ENCODE data around the gene LPCAT1.
"Not testable (repeated sequence)": the region's sequence is repeated elsewhere in the genome, so short reads cannot be mapped to it uniquely, and the experiment has no call there.

The LPCAT1 gene

GRCh38 chr5:1476967-1477310 is 46.8 kb downstream of the LPCAT1 start:
- H3K4me3 ChIP-seq (ENCODE audit: control insufficient read depth in 1 of 7, extremely low read depth in 1 of 7, insufficient read depth in 4 of 7, low read depth in 2 of 7, low read length in 6 of 7): no peak overlapping the region
- peaks cover 7 to 50% (median 31%) of the 10 kb centered on the region in 4 experiments for H3K36me3 ChIP-seq (ENCODE audit: control insufficient read depth in 4 of 4, insufficient read depth in 4 of 4, low read length in 3 of 4)
- H3K4me1 ChIP-seq (ENCODE audit: control extremely low read depth in 1 of 4, control insufficient read depth in 4 of 4, insufficient read depth in 4 of 4, low read length in 3 of 4): peaks cover 0 to 10% (median 4%) of the 10 kb centered on the region in 4 experiments
- 96% methylated on average over 11 of the region's 11 CpGs for WGBS (ENCODE audit: insufficient coverage)
- H3K9me3 ChIP-seq (ENCODE audit: control extremely low read depth in 1 of 5, control insufficient read depth in 4 of 5, insufficient read depth in 2 of 5, low read depth in 1 of 5, low read length in 4 of 5): no peaks in the 10 kb centered on the region
- ChIA-PET CTCF (interaction anchor here (1.2 to 1.3 kb wide), 2 partner anchors 9 to 166 kb away, joined by 3 to 6 read pairs; no protein-coding TSS in a partner anchor), POLR2A (no interaction called here)
- H3K27me3 ChIP-seq (replicated peaks in 2 of 5; ENCODE audit: control insufficient read depth in 4 of 5, insufficient read depth in 5 of 5, low read length in 4 of 5): no peaks in the 10 kb centered on the region
- no peak overlapping the region for H3K27ac ChIP-seq (ENCODE audit: insufficient read depth in 1 of 2, low read depth in 1 of 2, low read length in 2 of 2, poor library complexity in 1 of 2, severe bottlenecking in 2 of 2)
- DNase-seq: no peak

- Histone ChIP-seq H3K4me1 (ENCODE audit: control extremely low read depth in 1 of 4, control insufficient read depth in 4 of 4, insufficient read depth in 4 of 4, low read length in 3 of 4) (peaks cover 0 to 7% (median 3%) of the 10 kb centered on the region in 4 experiments), H3K27ac (ENCODE audit: insufficient read depth in 1 of 2, low read depth in 1 of 2, low read length in 2 of 2, poor library complexity in 1 of 2, severe bottlenecking in 2 of 2) (no peak overlapping the region), H3K9me3 (ENCODE audit: control extremely low read depth in 1 of 5, control insufficient read depth in 4 of 5, insufficient read depth in 2 of 5, low read depth in 1 of 5, low read length in 4 of 5) (no peaks in the 10 kb centered on the region), H3K27me3 (replicated peaks in 2 of 5; ENCODE audit: control insufficient read depth in 4 of 5, insufficient read depth in 5 of 5, low read length in 4 of 5) (no peaks in the 10 kb centered on the region), H3K4me3 (ENCODE audit: control insufficient read depth in 1 of 7, extremely low read depth in 1 of 7, insufficient read depth in 4 of 7, low read depth in 2 of 7, low read length in 6 of 7) (no peak overlapping the region), H3K36me3 (ENCODE audit: control insufficient read depth in 4 of 4, insufficient read depth in 4 of 4, low read length in 3 of 4) (peaks cover 7 to 52% (median 29%) of the 10 kb centered on the region in 4 experiments)
- ChIA-PET POLR2A (no interaction called here), CTCF (interaction anchor here (1.2 to 1.3 kb wide), 2 partner anchors 9 to 167 kb away, joined by 3 to 6 read pairs; no protein-coding TSS in a partner anchor)
- 98% methylated on average over 20 of the region's 28 CpGs for WGBS (ENCODE audit: insufficient coverage)
- DNase-seq: no peak
Measured at GRCh38 chr5:1476181-1476966, 47.4 kb downstream of the LPCAT1 start.

- POLR2A ChIA-PET; H3K27me3 ChIP-seq (replicated peaks in 2 of 5; ENCODE audit: control insufficient read depth in 4 of 5, insufficient read depth in 5 of 5, low read length in 4 of 5); H3K27ac ChIP-seq (ENCODE audit: insufficient read depth in 1 of 2, low read depth in 1 of 2, low read length in 2 of 2, poor library complexity in 1 of 2, severe bottlenecking in 2 of 2); H3K9me3 ChIP-seq (ENCODE audit: control extremely low read depth in 1 of 5, control insufficient read depth in 4 of 5, insufficient read depth in 2 of 5, low read depth in 1 of 5, low read length in 4 of 5); H3K4me1 ChIP-seq (ENCODE audit: control extremely low read depth in 1 of 4, control insufficient read depth in 4 of 4, insufficient read depth in 4 of 4, low read length in 3 of 4); H3K4me3 ChIP-seq (ENCODE audit: control insufficient read depth in 1 of 7, extremely low read depth in 1 of 7, insufficient read depth in 4 of 7, low read depth in 2 of 7, low read length in 6 of 7); DNase-seq: not testable (repeated sequence)
- 100% methylated on average over 8 of the region's 17 CpGs for WGBS (ENCODE audit: insufficient coverage)
- H3K36me3 ChIP-seq (ENCODE audit: control insufficient read depth in 4 of 4, insufficient read depth in 4 of 4, low read length in 3 of 4): peaks cover 7 to 60% (median 31%) of the 10 kb centered on the region in 4 experiments
- CTCF ChIA-PET: interaction anchor here (1.2 kb wide), 1 partner anchor 167 kb away, joined by 6 read pairs; no protein-coding TSS in a partner anchor
Measured at GRCh38 chr5:1475544-1475900, 48.2 kb downstream of the LPCAT1 start.

- H3K4me1 ChIP-seq (ENCODE audit: control extremely low read depth in 1 of 4, control insufficient read depth in 4 of 4, insufficient read depth in 4 of 4, low read length in 3 of 4): peaks cover 0 to 7% (median 2%) of the 10 kb centered on the region in 4 experiments
- peaks cover 7 to 65% (median 33%) of the 10 kb centered on the region in 4 experiments for H3K36me3 ChIP-seq (ENCODE audit: control insufficient read depth in 4 of 4, insufficient read depth in 4 of 4, low read length in 3 of 4)
- H3K27me3 ChIP-seq (replicated peaks in 2 of 5; ENCODE audit: control insufficient read depth in 4 of 5, insufficient read depth in 5 of 5, low read length in 4 of 5): no peaks in the 10 kb centered on the region
- DNase-seq: peak in 2 of 3 donors; percentile 9 to 15
- no peak overlapping the region for H3K27ac ChIP-seq (ENCODE audit: insufficient read depth in 1 of 2, low read depth in 1 of 2, low read length in 2 of 2, poor library complexity in 1 of 2, severe bottlenecking in 2 of 2)
- H3K9me3 ChIP-seq (ENCODE audit: control extremely low read depth in 1 of 5, control insufficient read depth in 4 of 5, insufficient read depth in 2 of 5, low read depth in 1 of 5, low read length in 4 of 5): no peaks in the 10 kb centered on the region
- POLR2A ChIA-PET: no interaction called here
- CTCF ChIA-PET: interaction anchor here (1.3 kb wide), 1 partner anchor 8 kb away, joined by 3 read pairs; no protein-coding TSS in a partner anchor
- no peak overlapping the region for H3K4me3 ChIP-seq (ENCODE audit: control insufficient read depth in 1 of 7, extremely low read depth in 1 of 7, insufficient read depth in 4 of 7, low read depth in 2 of 7, low read length in 6 of 7)
- WGBS (ENCODE audit: insufficient coverage): 96% methylated on average over 21 of the region's 24 CpGs
Measured at GRCh38 chr5:1474866-1475543, 48.8 kb downstream of the LPCAT1 start.

- Histone ChIP-seq H3K27ac (ENCODE audit: insufficient read depth in 1 of 2, low read depth in 1 of 2, low read length in 2 of 2, poor library complexity in 1 of 2, severe bottlenecking in 2 of 2) (no peak overlapping the region), H3K4me1 (ENCODE audit: control extremely low read depth in 1 of 4, control insufficient read depth in 4 of 4, insufficient read depth in 4 of 4, low read length in 3 of 4) (peaks cover 0 to 7% (median 1%) of the 10 kb centered on the region in 4 experiments), H3K27me3 (replicated peaks in 2 of 5; ENCODE audit: control insufficient read depth in 4 of 5, insufficient read depth in 5 of 5, low read length in 4 of 5) (no peaks in the 10 kb centered on the region), H3K4me3 (ENCODE audit: control insufficient read depth in 1 of 7, extremely low read depth in 1 of 7, insufficient read depth in 4 of 7, low read depth in 2 of 7, low read length in 6 of 7) (no peak overlapping the region), H3K36me3 (ENCODE audit: control insufficient read depth in 4 of 4, insufficient read depth in 4 of 4, low read length in 3 of 4) (peaks cover 7 to 65% (median 33%) of the 10 kb centered on the region in 4 experiments), H3K9me3 (ENCODE audit: control extremely low read depth in 1 of 5, control insufficient read depth in 4 of 5, insufficient read depth in 2 of 5, low read depth in 1 of 5, low read length in 4 of 5) (no peaks in the 10 kb centered on the region)
- ChIA-PET POLR2A (no interaction called here), CTCF (interaction anchor here (0.9 to 1.3 kb wide), 2 partner anchors 9 to 170 kb away, joined by 3 read pairs; no protein-coding TSS in a partner anchor)
- WGBS (ENCODE audit: insufficient coverage): 98% methylated on average over 14 of the region's 21 CpGs
- DNase-seq: no peak
Measured at GRCh38 chr5:1474183-1474839, 49.4 kb downstream of the LPCAT1 start.

- DNase-seq: no peak
- no peak overlapping the region for H3K27ac ChIP-seq (ENCODE audit: insufficient read depth in 1 of 2, low read depth in 1 of 2, low read length in 2 of 2, poor library complexity in 1 of 2, severe bottlenecking in 2 of 2)
- H3K9me3 ChIP-seq (ENCODE audit: control extremely low read depth in 1 of 5, control insufficient read depth in 4 of 5, insufficient read depth in 2 of 5, low read depth in 1 of 5, low read length in 4 of 5): no peaks in the 10 kb centered on the region
- ChIA-PET CTCF (interaction anchor here (0.9 to 1.3 kb wide), 2 partner anchors 9 to 171 kb away, joined by 3 read pairs; no protein-coding TSS in a partner anchor), POLR2A (no interaction called here)
- no peaks in the 10 kb centered on the region for H3K27me3 ChIP-seq (replicated peaks in 2 of 5; ENCODE audit: control insufficient read depth in 4 of 5, insufficient read depth in 5 of 5, low read length in 4 of 5)
- H3K36me3 ChIP-seq (ENCODE audit: control insufficient read depth in 4 of 4, insufficient read depth in 4 of 4, low read length in 3 of 4): peaks cover 7 to 69% (median 34%) of the 10 kb centered on the region in 4 experiments
- 100% methylated on average over 4 of the region's 12 CpGs for WGBS (ENCODE audit: insufficient coverage)
- peaks cover 0 to 7% (median 0%) of the 10 kb centered on the region in 4 experiments for H3K4me1 ChIP-seq (ENCODE audit: control extremely low read depth in 1 of 4, control insufficient read depth in 4 of 4, insufficient read depth in 4 of 4, low read length in 3 of 4)
- H3K4me3 ChIP-seq (ENCODE audit: control insufficient read depth in 1 of 7, extremely low read depth in 1 of 7, insufficient read depth in 4 of 7, low read depth in 2 of 7, low read length in 6 of 7): no peak overlapping the region
Measured at GRCh38 chr5:1473746-1474145, 50.0 kb downstream of the LPCAT1 start.

Data from common myeloid progenitor, CD34-positive (primary cell).